WERI-Rb-1 (cell line): ENCODE data around the gene HOXB13.

Experiments
- DNase-seq: peaks from one replicate; pipeline ENCODE4 v3.0.0-alpha.2; 2020
- H3K27ac ChIP-seq: fragments of 250-450 bp; sonication (Bioruptor Pico); 2 replicates; pipeline ENCODE4 v1.5.1; 2020; ENCODE audit warnings: mild to moderate bottlenecking, moderate library complexity
- H3K27me3 ChIP-seq: fragments of 250-450 bp; sonication (Bioruptor Pico); 2 replicates; pipeline ENCODE4 v1.5.1; 2021; ENCODE audit warnings: mild to moderate bottlenecking, low read depth, moderate library complexity; ENCODE audit not compliant: insufficient read depth, severe bottlenecking
- H3K36me3 ChIP-seq: fragments of 250-450 bp; sonication (Bioruptor Pico); 2 replicates; pipeline ENCODE4 v1.5.1; 2020; ENCODE audit warnings: mild to moderate bottlenecking, moderate library complexity
- H3K4me3 ChIP-seq: 2 replicates; pipeline ENCODE4 v1.5.1; 2011; ENCODE audit warnings: low read depth, mild to moderate bottlenecking, control low read depth, low read length
- H3K9me3 ChIP-seq: fragments of 250-450 bp; sonication (Bioruptor Pico); 2 replicates; pipeline ENCODE4 v1.5.1; 2021; ENCODE audit warnings: mild to moderate bottlenecking, moderate library complexity; ENCODE audit not compliant: severe bottlenecking
- CTCF ChIP-seq: IDR thresholded peaks from 2 replicates; pipeline ENCODE4 v1.5.1; 2011; ENCODE audit warnings: low read depth, mild to moderate bottlenecking, control low read depth, inconsistent platforms, low read length

Gene HOXB13

GRCh38 chr17:48711128-48711527, 17.4 kb downstream of the HOXB13 start:
- H3K4me3 ChIP-seq: no peak overlapping the region
- peaks cover 6% of the 10 kb centered on the region for H3K9me3 ChIP-seq
- H3K36me3 ChIP-seq: no peaks in the 10 kb centered on the region
- DNase-seq: no peak
- TF ChIP-seq CTCF: no peak
- H3K27ac ChIP-seq: no peak overlapping the region
- peaks cover 89% of the 10 kb centered on the region for H3K27me3 ChIP-seq

GRCh38 chr17:48704361-48705248, 23.9 kb downstream of the HOXB13 start:
- no peak for TF ChIP-seq CTCF
- DNase-seq: no peak
- peaks cover 12% of the 10 kb centered on the region for H3K9me3 ChIP-seq
- H3K27ac ChIP-seq: no peak overlapping the region
- peaks cover 99% of the 10 kb centered on the region for H3K27me3 ChIP-seq
- no peaks in the 10 kb centered on the region for H3K36me3 ChIP-seq
- H3K4me3 ChIP-seq: no peak overlapping the region

GRCh38 chr17:48701864-48702532, 26.6 kb downstream of the HOXB13 start:
- DNase-seq: no peak
- H3K4me3 ChIP-seq: no peak overlapping the region
- no peaks in the 10 kb centered on the region for H3K36me3 ChIP-seq
- TF ChIP-seq CTCF: no peak
- H3K27ac ChIP-seq: no peak overlapping the region
- peaks cover 8% of the 10 kb centered on the region for H3K9me3 ChIP-seq
- peaks cover 98% of the 10 kb centered on the region for H3K27me3 ChIP-seq

- no peak for TF ChIP-seq CTCF
- peaks cover 26% of the 10 kb centered on the region for H3K9me3 ChIP-seq
- no peak for DNase-seq
- peaks cover 91% of the 10 kb centered on the region for H3K27me3 ChIP-seq
- H3K27ac ChIP-seq: no peak overlapping the region
- no peak overlapping the region for H3K4me3 ChIP-seq
- no peaks in the 10 kb centered on the region for H3K36me3 ChIP-seq
Observed at GRCh38 chr17:48693178-48693577, 35.4 kb downstream of the HOXB13 start.

GRCh38 chr17:48692049-48692448, 36.5 kb downstream of the HOXB13 start:
- H3K27ac ChIP-seq: no peak overlapping the region
- no peak overlapping the region for H3K4me3 ChIP-seq
- H3K36me3 ChIP-seq: no peaks in the 10 kb centered on the region
- peaks cover 26% of the 10 kb centered on the region for H3K9me3 ChIP-seq
- TF ChIP-seq CTCF: no peak
- no peak for DNase-seq
- peaks cover 91% of the 10 kb centered on the region for H3K27me3 ChIP-seq
